Activated CD8-positive, alpha-beta T cell treated with anti-CD3 and anti-CD28 coated beads for 36 hours (primary cell): ENCODE results near the gene DLL1. TPM values are rescaled to one million over a fixed set of nuclear protein-coding genes. Genes with fewer than 3 reads are reported as not detected.

ENCODE experiments used
- ATAC-seq: fragments of 200-7000 bp; cut with Tn5 transposase; one replicate; pipeline ENCODE4 v1.10.0; 2021; ENCODE audit warnings: mild to moderate bottlenecking, moderate library complexity
- CTCF ChIA-PET: fragments of 350-600 bp; sonication (Branson Sonifier 250); formaldehyde crosslinking; loops from one replicate; lab custom pipeline; 2021; ENCODE audit warnings: antibody characterized with exemption; lab: Charles Lee
- POLR2A ChIA-PET: fragments of 350-600 bp; sonication (Branson Sonifier 250); formaldehyde crosslinking; loops from one replicate; lab custom pipeline; 2021; ENCODE audit warnings: antibody characterized with exemption; lab: Charles Lee
- DNase-seq: peaks from one replicate; pipeline ENCODE4 v3.0.0-alpha.2; 2020
- H3K27ac Mint-ChIP-seq: one replicate; pipeline ENCODE4 v1.8.0; 2021; ENCODE audit warnings: mild to moderate bottlenecking, mixed read lengths
- H3K27me3 Mint-ChIP-seq: one replicate; pipeline ENCODE4 v1.8.0; 2021; ENCODE audit warnings: mixed read lengths
- H3K36me3 Mint-ChIP-seq: one replicate; pipeline ENCODE4 v1.8.0; 2021; ENCODE audit warnings: low read depth, mixed read lengths
- H3K4me1 Mint-ChIP-seq: one replicate; pipeline ENCODE4 v1.8.0; 2021; ENCODE audit warnings: low read depth, mixed read lengths
- H3K4me3 Mint-ChIP-seq: one replicate; pipeline ENCODE4 v1.8.0; 2021; ENCODE audit warnings: mild to moderate bottlenecking, moderate library complexity, mixed read lengths
- H3K9me3 Mint-ChIP-seq: one replicate; pipeline ENCODE4 v1.8.0; 2021; ENCODE audit warnings: mixed read lengths
- intact Hi-C: fragments of 100-400 bp; cut with micrococcal nuclease; formaldehyde crosslinking; loops from one replicate; pipeline ENCODE4 v1.10.0; 2022
- total RNA-seq, 2 experiments: library from RNA; stranded (reverse); gene quantifications; one replicate each; pipeline ENCODE4 v1.2.3, GENCODE V29; 2021
- TF ChIP-seq, protein P1 (sequence below): fragments of 200-600 bp; IDR thresholded peaks from one replicate; pipeline ENCODE4 v1.8.0; 2022; ENCODE audit warnings: antibody characterized with exemption, mild to moderate bottlenecking

Gene DLL1
- total RNA-seq, 2 experiments from 2014 or later = 1.9 to 2.4 TPM

DNA sequence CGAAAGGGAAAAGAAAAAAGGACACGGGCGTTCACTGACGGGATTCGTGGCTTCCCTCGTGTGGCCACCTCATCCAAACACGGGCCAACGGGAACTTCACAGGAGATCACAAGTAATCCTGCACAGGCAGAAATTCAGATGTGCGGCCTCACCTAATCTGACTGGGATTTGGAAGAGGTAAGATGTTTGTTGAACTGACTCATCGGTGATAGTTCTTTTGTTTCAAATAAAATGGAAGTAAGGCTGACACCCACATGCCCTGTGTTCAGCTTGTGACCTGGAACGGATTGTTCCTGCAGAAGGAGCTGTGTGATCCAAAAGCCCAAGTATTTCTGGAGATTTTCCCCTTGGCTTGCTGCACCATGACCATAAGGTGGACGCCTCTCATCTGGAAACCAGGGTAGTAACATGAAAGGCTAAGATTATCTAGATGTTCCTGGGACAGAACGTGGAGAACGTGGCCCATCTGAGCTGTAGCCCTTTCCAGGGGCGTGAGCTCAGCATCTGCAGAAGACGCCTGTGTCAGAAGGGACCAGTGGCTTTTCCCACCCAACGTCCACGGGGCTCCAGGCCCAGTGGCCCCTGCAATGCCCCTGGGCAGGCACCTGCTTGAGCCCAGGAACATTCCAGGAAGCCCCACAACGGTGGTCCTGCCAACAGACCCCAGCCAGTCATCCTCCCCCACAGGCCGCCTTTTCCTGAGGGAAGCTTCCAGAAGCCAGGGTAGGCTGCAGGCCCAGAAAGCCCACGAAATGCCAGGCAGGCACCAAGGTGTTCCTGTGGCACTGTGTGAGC lies 39.7 kb downstream of the DLL1 start:
- Mint-ChIP-seq H3K27me3 (no peaks in the 10 kb centered on the region), H3K36me3 (no peaks in the 10 kb centered on the region), H3K9me3 (no peaks in the 10 kb centered on the region), H3K4me1 (no peaks in the 10 kb centered on the region), H3K27ac (no peak overlapping the region), H3K4me3 (no peak overlapping the region)
- ChIA-PET POLR2A (no interaction called here), CTCF (no interaction called here)
- DNase-seq (no peak), ATAC-seq (no peak)
- intact Hi-C loops = no loop called here
- TF ChIP-seq, protein P1, sequence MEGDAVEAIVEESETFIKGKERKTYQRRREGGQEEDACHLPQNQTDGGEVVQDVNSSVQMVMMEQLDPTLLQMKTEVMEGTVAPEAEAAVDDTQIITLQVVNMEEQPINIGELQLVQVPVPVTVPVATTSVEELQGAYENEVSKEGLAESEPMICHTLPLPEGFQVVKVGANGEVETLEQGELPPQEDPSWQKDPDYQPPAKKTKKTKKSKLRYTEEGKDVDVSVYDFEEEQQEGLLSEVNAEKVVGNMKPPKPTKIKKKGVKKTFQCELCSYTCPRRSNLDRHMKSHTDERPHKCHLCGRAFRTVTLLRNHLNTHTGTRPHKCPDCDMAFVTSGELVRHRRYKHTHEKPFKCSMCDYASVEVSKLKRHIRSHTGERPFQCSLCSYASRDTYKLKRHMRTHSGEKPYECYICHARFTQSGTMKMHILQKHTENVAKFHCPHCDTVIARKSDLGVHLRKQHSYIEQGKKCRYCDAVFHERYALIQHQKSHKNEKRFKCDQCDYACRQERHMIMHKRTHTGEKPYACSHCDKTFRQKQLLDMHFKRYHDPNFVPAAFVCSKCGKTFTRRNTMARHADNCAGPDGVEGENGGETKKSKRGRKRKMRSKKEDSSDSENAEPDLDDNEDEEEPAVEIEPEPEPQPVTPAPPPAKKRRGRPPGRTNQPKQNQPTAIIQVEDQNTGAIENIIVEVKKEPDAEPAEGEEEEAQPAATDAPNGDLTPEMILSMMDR = no peak

GRCh38 chr6:170250455-170250854 lies 40.4 kb downstream of the DLL1 start:
- Mint-ChIP-seq H3K4me1 (no peaks in the 10 kb centered on the region), H3K36me3 (no peaks in the 10 kb centered on the region), H3K4me3 (no peak overlapping the region), H3K27me3 (no peaks in the 10 kb centered on the region), H3K27ac (no peak overlapping the region), H3K9me3 (no peaks in the 10 kb centered on the region)
- ChIA-PET CTCF (no interaction called here), POLR2A (no interaction called here)
- intact Hi-C loops = no loop called here
- TF ChIP-seq, protein P1 = no peak
- DNase-seq = no peak
- no peak for ATAC-seq

- DNase-seq (no peak), ATAC-seq (no peak)
- Mint-ChIP-seq H3K4me1 (no peaks in the 10 kb centered on the region), H3K36me3 (no peaks in the 10 kb centered on the region), H3K27ac (no peak overlapping the region), H3K4me3 (no peak overlapping the region), H3K27me3 (no peaks in the 10 kb centered on the region), H3K9me3 (no peaks in the 10 kb centered on the region)
- ChIA-PET CTCF (no interaction called here), POLR2A (no interaction called here)
- TF ChIP-seq, protein P1 = no peak
- intact Hi-C loops = no loop called here
These were observed 41.1 kb downstream of the DLL1 start for GRCh38 chr6:170249817-170250216.

- ChIA-PET POLR2A (no interaction called here), CTCF (no interaction called here)
- DNase-seq (no peak), ATAC-seq (no peak)
- TF ChIP-seq, protein P1 = no peak
- Mint-ChIP-seq H3K27me3 (no peaks in the 10 kb centered on the region), H3K9me3 (no peaks in the 10 kb centered on the region), H3K36me3 (no peaks in the 10 kb centered on the region), H3K4me1 (no peaks in the 10 kb centered on the region), H3K27ac (no peak overlapping the region), H3K4me3 (no peak overlapping the region)
- intact Hi-C loops = no loop called here
These were observed 41.8 kb downstream of the DLL1 start for GRCh38 chr6:170248861-170249600.
